Smooth muscle cell (in vitro differentiated cells): Measurements from ENCODE around the gene TRPT1. TPM values are rescaled to one million over a fixed set of nuclear protein-coding genes. Genes with fewer than 3 reads are reported as not detected.

Source experiments
- DNase-seq: peaks from one replicate; lab custom pipeline; 2025; ENCODE audit not compliant: unreplicated experiment; lab: John Stamatoyannopoulos, UW
- H2AFZ ChIP-seq: fragments of 200-600 bp; sonication (generic); 2 replicates; pipeline ENCODE4 v1.6.0; 2016; ENCODE audit warnings: antibody characterized with exemption, low read depth, mild to moderate bottlenecking
- H3F3A ChIP-seq: fragments of 200-600 bp; sonication (generic); 2 replicates; pipeline ENCODE4 v1.6.0; 2017; ENCODE audit warnings: antibody characterized with exemption, low read depth
- H3K27ac ChIP-seq: fragments of 200-600 bp; sonication (generic); 2 replicates; pipeline ENCODE4 v1.5.1; 2016; ENCODE audit warnings: low read depth, mild to moderate bottlenecking
- H3K27me3 ChIP-seq: fragments of 200-600 bp; sonication (generic); 2 replicates; pipeline ENCODE4 v1.6.1; 2016; ENCODE audit warnings: low read depth, mild to moderate bottlenecking
- H3K36me3 ChIP-seq: fragments of 200-600 bp; sonication (generic); 2 replicates; pipeline ENCODE4 v1.5.1; 2016; ENCODE audit warnings: low read depth
- H3K4me1 ChIP-seq: fragments of 200-600 bp; sonication (generic); 2 replicates; pipeline ENCODE4 v1.5.1; 2016; ENCODE audit warnings: low read depth
- H3K4me2 ChIP-seq: fragments of 200-600 bp; sonication (generic); 2 replicates; pipeline ENCODE4 v1.6.0; 2016; ENCODE audit warnings: mild to moderate bottlenecking
- H3K4me3 ChIP-seq: fragments of 200-600 bp; sonication (generic); 2 replicates; pipeline ENCODE4 v1.5.1; 2016; ENCODE audit warnings: mild to moderate bottlenecking
- H3K79me2 ChIP-seq: fragments of 200-600 bp; sonication (generic); 2 replicates; pipeline ENCODE4 v1.6.0; 2016; ENCODE audit warnings: low read depth, mild to moderate bottlenecking
- H3K9ac ChIP-seq: fragments of 200-600 bp; sonication (generic); 2 replicates; pipeline ENCODE4 v1.6.0; 2016; ENCODE audit warnings: low read depth
- H3K9me3 ChIP-seq: fragments of 200-600 bp; sonication (generic); replicated peaks from 2 replicates; pipeline ENCODE4 v1.5.1; 2016; ENCODE audit warnings: low read depth
- H4K20me1 ChIP-seq: fragments of 200-600 bp; sonication (generic); 2 replicates; pipeline ENCODE4 v1.6.0; 2016; ENCODE audit warnings: low read depth
- CTCF ChIP-seq: fragments of 200-600 bp; sonication (generic); IDR thresholded peaks from 2 replicates; pipeline ENCODE4 v1.5.1; 2017; ENCODE audit warnings: borderline replicate concordance, mild to moderate bottlenecking, antibody characterized with exemption; ENCODE audit not compliant: insufficient read depth, poor library complexity, severe bottlenecking
- WGBS: methylation state at CpG from one replicate; pipeline ENCODE4 v1.1.7; 2016; ENCODE audit warnings: low lambda C conversion rate; 5-methylcytosine and 5-hydroxymethylcytosine counted together
- polyA plus RNA-seq: library from polyadenylated mRNA; unstranded; fragments of >200 nt; fragmentation: Nextera tagmentation; extraction: Ambion mirVana; gene quantifications from 2 replicates; pipeline ENCODE4 v1.2.1, GENCODE V29; 2016
- total RNA-seq: library from RNA; depleted of rRNA; stranded (reverse); fragments of >200 nt; gene quantifications from 2 replicates; pipeline ENCODE4 v1.2.3, GENCODE V29; 2014

TRPT1 gene
- total and polyA plus RNA-seq, 2 experiments from 2014 or later: 52.6 to 65.6 TPM

- H2AFZ ChIP-seq: no peak overlapping the region
- WGBS: 100% methylated on average over 1 of the region's 1 CpG
- H3F3A ChIP-seq: peaks cover 4% of the 10 kb centered on the region
Observed at GRCh38 chr11:64178203-64178602, 47.8 kb downstream of the TRPT1 start.

GRCh38 chr11:64176751-64177150 lies 49.2 kb downstream of the TRPT1 start:
- Histone ChIP-seq H3K27ac (no peak overlapping the region), H3K36me3 (no peaks in the 10 kb centered on the region), H4K20me1 (no peaks in the 10 kb centered on the region), H3K27me3 (no peaks in the 10 kb centered on the region), H3K4me2 (no peak overlapping the region), H3K4me1 (peaks cover 1% of the 10 kb centered on the region), H3K79me2 (no peaks in the 10 kb centered on the region), H3K9ac (no peak overlapping the region), H3K4me3 (no peak overlapping the region), H3F3A (peaks cover under 1% of the 10 kb centered on the region), H2AFZ (no peak overlapping the region), H3K9me3 (no peaks in the 10 kb centered on the region)
- DNase-seq: no peak
- WGBS: 92% methylated on average over 8 of the region's 8 CpGs
- TF ChIP-seq CTCF: no peak

More at GRCh38 chr11:64178203-64178602, 47.8 kb downstream of the TRPT1 start:
- Histone ChIP-seq H3K27ac (no peak overlapping the region), H3K4me1 (peaks cover 4% of the 10 kb centered on the region), H3K4me3 (no peak overlapping the region), H3K4me2 (no peak overlapping the region), H3K36me3 (no peaks in the 10 kb centered on the region), H3K27me3 (no peaks in the 10 kb centered on the region), H4K20me1 (no peaks in the 10 kb centered on the region), H3K9ac (no peak overlapping the region), H3K9me3 (no peaks in the 10 kb centered on the region), H3K79me2 (peaks cover 4% of the 10 kb centered on the region)
- no peak for DNase-seq
- no peak for TF ChIP-seq CTCF

Other genes starting within 250 kb of the TRPT1 start
- gene OTUB1, start 239.7 kb downstream of the TRPT1 start, total RNA-seq: 55.2 and 71.5 TPM in 2 replicates
- 155 and 164 TPM in 2 replicates for gene OTUB1, start 239.7 kb downstream of the TRPT1 start, polyA plus RNA-seq
- 0.76 TPM in 1 of 2 replicates, not detected in the other for gene FLRT1, start 190.3 kb downstream of the TRPT1 start, total RNA-seq
- 0.26 and 0.32 TPM in 2 replicates for gene FLRT1, start 190.3 kb downstream of the TRPT1 start, polyA plus RNA-seq
- gene MACROD1, start 60.1 kb downstream of the TRPT1 start, total RNA-seq: 9.2 and 57.9 TPM in 2 replicates
- gene MACROD1, start 60.1 kb downstream of the TRPT1 start, polyA plus RNA-seq: 32.6 and 35.2 TPM in 2 replicates
- 103 and 114 TPM in 2 replicates for gene STIP1, start 40.0 kb downstream of the TRPT1 start, total RNA-seq
- 117 and 129 TPM in 2 replicates for gene STIP1, start 40.0 kb downstream of the TRPT1 start, polyA plus RNA-seq
- 0.18 and 1.2 TPM in 2 replicates for gene FERMT3, start 19.5 kb downstream of the TRPT1 start, total RNA-seq
- gene FERMT3, start 19.5 kb downstream of the TRPT1 start, polyA plus RNA-seq: 2.4 and 3.7 TPM in 2 replicates
- 50.6 and 51.5 TPM in 2 replicates for gene NUDT22, start 88 bp upstream of the TRPT1 start, total RNA-seq
- 76.8 and 82.1 TPM in 2 replicates for gene NUDT22, start 88 bp upstream of the TRPT1 start, polyA plus RNA-seq
- gene DNAJC4, start 4.4 kb upstream of the TRPT1 start, total RNA-seq: 14.5 and 14.7 TPM in 2 replicates
- gene DNAJC4, start 4.4 kb upstream of the TRPT1 start, polyA plus RNA-seq: 76.7 and 78.5 TPM in 2 replicates
- gene VEGFB, start 8.4 kb upstream of the TRPT1 start, total RNA-seq: 20.0 and 27.9 TPM in 2 replicates
- 94.4 and 96.5 TPM in 2 replicates for gene VEGFB, start 8.4 kb upstream of the TRPT1 start, polyA plus RNA-seq
- 31.0 and 51.3 TPM in 2 replicates for gene FKBP2, start 14.9 kb upstream of the TRPT1 start, total RNA-seq
- 231 and 246 TPM in 2 replicates for gene FKBP2, start 14.9 kb upstream of the TRPT1 start, polyA plus RNA-seq
- 213 and 242 TPM in 2 replicates for gene PPP1R14B, start 20.8 kb upstream of the TRPT1 start, total RNA-seq
- gene PPP1R14B, start 20.8 kb upstream of the TRPT1 start, polyA plus RNA-seq: 530 and 589 TPM in 2 replicates
- 15.0 and 17.1 TPM in 2 replicates for gene PLCB3, start 25.3 kb upstream of the TRPT1 start, total RNA-seq
- 14.8 and 15.6 TPM in 2 replicates for gene PLCB3, start 25.3 kb upstream of the TRPT1 start, polyA plus RNA-seq
- gene BAD, start 58.5 kb upstream of the TRPT1 start, total RNA-seq: 48.7 and 65.8 TPM in 2 replicates
- gene BAD, start 58.5 kb upstream of the TRPT1 start, polyA plus RNA-seq: 117 and 126 TPM in 2 replicates
- gene GPR137, start 59.7 kb upstream of the TRPT1 start, total RNA-seq: 17.3 and 19.6 TPM in 2 replicates
- 63.6 and 69.0 TPM in 2 replicates for gene GPR137, start 59.7 kb upstream of the TRPT1 start, polyA plus RNA-seq
- gene KCNK4, start 65.1 kb upstream of the TRPT1 start, total RNA-seq: not detected in 2 replicates
- not detected in 2 replicates for gene KCNK4, start 65.1 kb upstream of the TRPT1 start, polyA plus RNA-seq
- gene CATSPERZ, start 74.2 kb upstream of the TRPT1 start, total RNA-seq: not detected in 2 replicates
- gene CATSPERZ, start 74.2 kb upstream of the TRPT1 start, polyA plus RNA-seq: not detected in 2 replicates
- gene ESRRA, start 79.3 kb upstream of the TRPT1 start, total RNA-seq: 7.7 and 8.0 TPM in 2 replicates
- gene ESRRA, start 79.3 kb upstream of the TRPT1 start, polyA plus RNA-seq: 16.7 and 29.4 TPM in 2 replicates
- 218 and 285 TPM in 2 replicates for gene TRMT112, start 91.4 kb upstream of the TRPT1 start, total RNA-seq
- gene TRMT112, start 91.4 kb upstream of the TRPT1 start, polyA plus RNA-seq: 327 and 353 TPM in 2 replicates
- gene PRDX5, start 91.9 kb upstream of the TRPT1 start, total RNA-seq: 169 and 209 TPM in 2 replicates
- 461 and 474 TPM in 2 replicates for gene PRDX5, start 91.9 kb upstream of the TRPT1 start, polyA plus RNA-seq
- 0.22 and 2.2 TPM in 2 replicates for gene CCDC88B, start 114.0 kb upstream of the TRPT1 start, total RNA-seq
- gene CCDC88B, start 114.0 kb upstream of the TRPT1 start, polyA plus RNA-seq: 2.2 and 3.4 TPM in 2 replicates
- 19.5 and 21.8 TPM in 2 replicates for gene RPS6KA4, start 133.0 kb upstream of the TRPT1 start, total RNA-seq
- 40.0 and 42.9 TPM in 2 replicates for gene RPS6KA4, start 133.0 kb upstream of the TRPT1 start, polyA plus RNA-seq